K562 (cell line): Measurements from ENCODE around the gene SLC13A1.
A peak's percentile ranks its signal among the peaks of the same experiment; 100 is the strongest.

Source experiments
- EZH2 ChIP-seq: IDR thresholded peaks from 2 replicates; pipeline ENCODE4 v1.6.1; 2012; ENCODE audit warnings: low read depth, mild to moderate bottlenecking, inconsistent platforms, low read length, borderline replicate concordance
- SMC3 ChIP-seq: conservative IDR thresholded peaks from 2 replicates; pipeline ENCODE4 v1.6.1; 2011; ENCODE audit warnings: low read depth, low read length, improper control_type of control experiment; ENCODE audit not compliant: insufficient read depth
- SOX6 ChIP-seq: fragments of 450-650 bp; IDR thresholded peaks from 2 replicates; pipeline ENCODE4 v1.6.1; 2014; ENCODE audit warnings: mild to moderate bottlenecking
- ZC3H4 ChIP-seq: sonication (generic); formaldehyde crosslinking; IDR thresholded peaks from 2 replicates; pipeline ENCODE4 v1.9.0; 2021; ENCODE audit warnings: missing genetic modification reagents, borderline replicate concordance

GRCh38 chr7:123154231-123154860 lies 45.4 kb downstream of the SLC13A1 start:
- no peak for TF ChIP-seq SOX6
- TF ChIP-seq SMC3: peak; percentile 61
- no peak for TF ChIP-seq ZC3H4
- TF ChIP-seq EZH2: no peak
